ENCODE results near the gene CPLANE2. TPM values are rescaled to one million over a fixed set of nuclear protein-coding genes. Genes with fewer than 3 reads are reported as not detected.
A peak's percentile ranks its signal among the peaks of the same experiment; 100 is the strongest.

CPLANE2 gene
- total and polyA plus RNA-seq, 2 donors from 2014 or later: 7.9 to 9.4 TPM

GRCh38 chr1:16204216-16204615 is 32.8 kb downstream of the CPLANE2 start:
- Histone ChIP-seq H3K4me1 (ENCODE audit: control insufficient read depth in 2 of 3, insufficient read depth in 2 of 3, low read depth in 1 of 3, low read length in 3 of 3) (peaks cover 0 to 7% (median 0%) of the 10 kb centered on the region in 3 donors), H3K27ac (ENCODE audit: low read depth in 2 of 2, low read length in 2 of 2) (no peak overlapping the region), H3K9ac (ENCODE audit: low read length in 3 of 3) (no peak overlapping the region), H3K27me3 (ENCODE audit: control insufficient read depth, insufficient read depth, low read length) (no peaks in the 10 kb centered on the region), H3K4me3 (ENCODE audit: low read length in 3 of 3) (no peak overlapping the region), H3K36me3 (ENCODE audit: control insufficient read depth in 2 of 3, insufficient read depth in 3 of 3, low read length in 3 of 3) (no peaks in the 10 kb centered on the region), H3K9me3 (ENCODE audit: control insufficient read depth in 2 of 3, insufficient read depth in 1 of 3, low read length in 3 of 3) (no peaks in the 10 kb centered on the region)
- no peak for FAIRE-seq
- no peak for DNase-seq
- intact Hi-C loops (cut with DNase I): no loop called here
- no peak for TF ChIP-seq CTCF (IDR thresholded peaks at IDR 0.05; ENCODE audit: borderline replicate concordance, extremely low read depth, insufficient read depth)

- TF ChIP-seq CTCF (IDR thresholded peaks at IDR 0.05; ENCODE audit: borderline replicate concordance, extremely low read depth, insufficient read depth): no peak
- H3K27ac ChIP-seq (ENCODE audit: low read depth in 2 of 2, low read length in 2 of 2): no peak overlapping the region
- intact Hi-C loops (cut with DNase I): no loop called here
- DNase-seq (no peak), FAIRE-seq (no peak)
- H3K9me3 ChIP-seq (ENCODE audit: control insufficient read depth in 2 of 3, insufficient read depth in 1 of 3, low read length in 3 of 3): no peaks in the 10 kb centered on the region
- H3K9ac ChIP-seq (ENCODE audit: low read length in 3 of 3): no peak overlapping the region
- no peak overlapping the region for H3K4me3 ChIP-seq (ENCODE audit: low read length in 3 of 3)
- peaks cover 0 to 7% (median 0%) of the 10 kb centered on the region in 3 donors for H3K4me1 ChIP-seq (ENCODE audit: control insufficient read depth in 2 of 3, insufficient read depth in 2 of 3, low read depth in 1 of 3, low read length in 3 of 3)
- no peaks in the 10 kb centered on the region for H3K27me3 ChIP-seq (ENCODE audit: control insufficient read depth, insufficient read depth, low read length)
- no peaks in the 10 kb centered on the region for H3K36me3 ChIP-seq (ENCODE audit: control insufficient read depth in 2 of 3, insufficient read depth in 3 of 3, low read length in 3 of 3)
These were observed 33.4 kb downstream of the CPLANE2 start for GRCh38 chr1:16203550-16203949.

GRCh38 chr1:16202281-16203210 is 34.4 kb downstream of the CPLANE2 start:
- no peak for TF ChIP-seq CTCF (IDR thresholded peaks at IDR 0.05; ENCODE audit: borderline replicate concordance, extremely low read depth, insufficient read depth)
- H3K4me1 ChIP-seq (ENCODE audit: control insufficient read depth in 2 of 3, insufficient read depth in 2 of 3, low read depth in 1 of 3, low read length in 3 of 3): peaks cover 0 to 7% (median 0%) of the 10 kb centered on the region in 3 donors
- no peak overlapping the region for H3K27ac ChIP-seq (ENCODE audit: low read depth in 2 of 2, low read length in 2 of 2)
- H3K9ac ChIP-seq (ENCODE audit: low read length in 3 of 3): no peak overlapping the region
- no peaks in the 10 kb centered on the region for H3K36me3 ChIP-seq (ENCODE audit: control insufficient read depth in 2 of 3, insufficient read depth in 3 of 3, low read length in 3 of 3)
- intact Hi-C loops (cut with DNase I): no loop called here
- DNase-seq: peak in 1 of 5 donors; percentile 72
- H3K4me3 ChIP-seq (ENCODE audit: low read length in 3 of 3): no peak overlapping the region
- FAIRE-seq: no peak
- no peaks in the 10 kb centered on the region for H3K9me3 ChIP-seq (ENCODE audit: control insufficient read depth in 2 of 3, insufficient read depth in 1 of 3, low read length in 3 of 3)
- H3K27me3 ChIP-seq (ENCODE audit: control insufficient read depth, insufficient read depth, low read length): no peaks in the 10 kb centered on the region
